SJCRH30 (cell line): ENCODE data around the gene MCL1. TPM values are rescaled to one million over a fixed set of nuclear protein-coding genes. Genes with fewer than 3 reads are reported as not detected.
"Not testable (repeated sequence)": the region's sequence is repeated elsewhere in the genome, so short reads cannot be mapped to it uniquely, and the experiment has no call there.

ENCODE experiments used
- DNase-seq, 2 experiments: peaks; one replicate each; pipeline ENCODE4 v3.0.0-alpha.2; 2015 to 2020
- H3K27ac ChIP-seq: fragments of 250-450 bp; sonication (Bioruptor Pico); 2 replicates; pipeline ENCODE4 v1.5.1; 2020; ENCODE audit warnings: mild to moderate bottlenecking, moderate library complexity
- H3K27me3 ChIP-seq: fragments of 250-450 bp; sonication (Bioruptor Pico); 2 replicates; pipeline ENCODE4 v1.5.1; 2020; ENCODE audit warnings: mild to moderate bottlenecking, moderate library complexity
- H3K36me3 ChIP-seq: fragments of 250-450 bp; sonication (Bioruptor Pico); 2 replicates; pipeline ENCODE4 v1.5.1; 2020; ENCODE audit warnings: mild to moderate bottlenecking, moderate library complexity
- H3K4me1 ChIP-seq: fragments of 250-450 bp; sonication (Bioruptor Pico); 2 replicates; pipeline ENCODE4 v1.5.1; 2020; ENCODE audit warnings: mild to moderate bottlenecking, moderate library complexity
- H3K4me3 ChIP-seq: fragments of 250-450 bp; sonication (Bioruptor Pico); 2 replicates; pipeline ENCODE4 v1.5.1; 2020; ENCODE audit warnings: mild to moderate bottlenecking, moderate library complexity
- H3K9me3 ChIP-seq: fragments of 250-450 bp; sonication (Bioruptor Pico); replicated peaks from 2 replicates; pipeline ENCODE4 v1.5.1; 2020; ENCODE audit warnings: mild to moderate bottlenecking, moderate library complexity
- total RNA-seq: library from RNA; depleted of rRNA; stranded (reverse); fragments of >200 nt; shearing (Covaris generic); gene quantifications from 2 replicates; pipeline ENCODE4 v1.2.3, GENCODE V29; 2014; rRNA removed

Gene MCL1
- total RNA-seq = 99.4 and 104 TPM in 2 replicates

GRCh38 chr1:150579110-150579944 is at the start of gene MCL1:
Gene MCL1, minus strand, starts transcription at chr1:150579610. Its CDS starts 80 bp downstream, at chr1:150579530.
- peak; percentile 94 to 95 for DNase-seq
- Histone ChIP-seq H3K4me3 (peak within 1 kb of the TSS; percentile 89), H3K4me1 (peaks cover 2% of the 10 kb centered on the region), H3K9me3 (no peaks in the 10 kb centered on the region), H3K27ac (peak within 1 kb of the TSS; percentile 94), H3K36me3 (peaks cover 45% of the 10 kb centered on the region), H3K27me3 (no peaks in the 10 kb centered on the region)

GRCh38 chr1:150628766-150629114 is 49.3 kb upstream of the MCL1 start:
- H3K4me3 ChIP-seq = peak overlapping the region; percentile 73
- H3K4me1 ChIP-seq = no peaks in the 10 kb centered on the region; the same call in 1 of the 2 replicates
- peaks cover 15% of the 10 kb centered on the region for H3K36me3 ChIP-seq
- no peaks in the 10 kb centered on the region for H3K27me3 ChIP-seq
- no peaks in the 10 kb centered on the region for H3K9me3 ChIP-seq
- H3K27ac ChIP-seq = no peak overlapping the region
- DNase-seq = no peak

- no peak for DNase-seq
- no peaks in the 10 kb centered on the region for H3K9me3 ChIP-seq
- H3K27me3 ChIP-seq = no peaks in the 10 kb centered on the region
- no peak overlapping the region for H3K27ac ChIP-seq
- H3K36me3 ChIP-seq = peaks cover 20% of the 10 kb centered on the region
- no peaks in the 10 kb centered on the region for H3K4me1 ChIP-seq
- peak overlapping the region; percentile 73; the same call in 1 of the 2 replicates for H3K4me3 ChIP-seq
Observed at GRCh38 chr1:150627826-150628410, 48.5 kb upstream of the MCL1 start.

GRCh38 chr1:150626150-150626549 is 46.7 kb upstream of the MCL1 start:
- H3K36me3 ChIP-seq = peaks cover 25% of the 10 kb centered on the region
- H3K4me1 ChIP-seq = no peaks in the 10 kb centered on the region
- H3K27me3 ChIP-seq = no peaks in the 10 kb centered on the region
- no peak for DNase-seq
- no peak overlapping the region for H3K4me3 ChIP-seq
- no peaks in the 10 kb centered on the region for H3K9me3 ChIP-seq
- no peak overlapping the region for H3K27ac ChIP-seq

GRCh38 chr1:150624546-150624945 is 45.1 kb upstream of the MCL1 start:
- H3K4me1 ChIP-seq, H3K9me3 ChIP-seq, DNase-seq, H3K27ac ChIP-seq, H3K27me3 ChIP-seq, H3K4me3 ChIP-seq: not testable (repeated sequence)
- H3K36me3 ChIP-seq = peaks cover 31% of the 10 kb centered on the region

- not testable (repeated sequence) for H3K27me3 ChIP-seq, H3K4me1 ChIP-seq, DNase-seq, H3K27ac ChIP-seq, H3K9me3 ChIP-seq, H3K4me3 ChIP-seq
- H3K36me3 ChIP-seq = peaks cover 35% of the 10 kb centered on the region
Observed at GRCh38 chr1:150624134-150624533, 44.7 kb upstream of the MCL1 start.

GRCh38 chr1:150622303-150622975 is 43.0 kb upstream of the MCL1 start:
- Histone ChIP-seq H3K36me3 (peaks cover 35% of the 10 kb centered on the region), H3K4me3 (no peak overlapping the region)

GRCh38 chr1:150621497-150622302 is 42.3 kb upstream of the MCL1 start:
- H3K9me3 ChIP-seq = no peaks in the 10 kb centered on the region
- H3K4me3 ChIP-seq = no peak overlapping the region
- peaks cover 28% of the 10 kb centered on the region for H3K36me3 ChIP-seq
- no peak overlapping the region for H3K27ac ChIP-seq
- H3K27me3 ChIP-seq = no peaks in the 10 kb centered on the region
- DNase-seq = peak; percentile 24 to 58
- no peaks in the 10 kb centered on the region for H3K4me1 ChIP-seq

More at GRCh38 chr1:150622303-150622975, 43.0 kb upstream of the MCL1 start:
- Histone ChIP-seq H3K27me3 (no peaks in the 10 kb centered on the region), H3K9me3 (no peaks in the 10 kb centered on the region), H3K27ac (no peak overlapping the region), H3K4me1 (no peaks in the 10 kb centered on the region)
- no peak for DNase-seq

GRCh38 chr1:150620919-150621318 is 41.5 kb upstream of the MCL1 start:
- H3K27ac ChIP-seq = no peak overlapping the region
- no peak overlapping the region for H3K4me3 ChIP-seq
- H3K36me3 ChIP-seq = peaks cover 25% of the 10 kb centered on the region

GRCh38 chr1:150619576-150620509 is 40.4 kb upstream of the MCL1 start:
- peak in 1 of 2 experiments; percentile 25 for DNase-seq
- H3K27me3 ChIP-seq = no peaks in the 10 kb centered on the region
- H3K36me3 ChIP-seq = peaks cover 23% of the 10 kb centered on the region
- no peak overlapping the region for H3K4me3 ChIP-seq
- H3K27ac ChIP-seq = no peak overlapping the region
- no peaks in the 10 kb centered on the region for H3K4me1 ChIP-seq
- no peaks in the 10 kb centered on the region for H3K9me3 ChIP-seq

More at GRCh38 chr1:150620919-150621318, 41.5 kb upstream of the MCL1 start:
- DNase-seq = no peak
- Histone ChIP-seq H3K27me3 (no peaks in the 10 kb centered on the region), H3K4me1 (no peaks in the 10 kb centered on the region), H3K9me3 (no peaks in the 10 kb centered on the region)

- Histone ChIP-seq H3K4me1 (peaks cover 5% of the 10 kb centered on the region), H3K4me3 (no peak overlapping the region), H3K27ac (no peak overlapping the region), H3K36me3 (peaks cover 10% of the 10 kb centered on the region; the same call in 1 of the 2 replicates), H3K9me3 (no peaks in the 10 kb centered on the region), H3K27me3 (no peaks in the 10 kb centered on the region)
- DNase-seq = no peak
Observed at GRCh38 chr1:150615346-150616201, 36.2 kb upstream of the MCL1 start.

- no peak overlapping the region; the same call in 1 of the 2 replicates for H3K27ac ChIP-seq
- no peak overlapping the region for H3K4me3 ChIP-seq
- H3K4me1 ChIP-seq = peaks cover 5% of the 10 kb centered on the region
- 0 out of 2 replicates have a peak, but pooled peaks cover 3% of the 10 kb centered on the region for H3K36me3 ChIP-seq
- no peak for DNase-seq
- H3K9me3 ChIP-seq = no peaks in the 10 kb centered on the region
- H3K27me3 ChIP-seq = no peaks in the 10 kb centered on the region
Observed at GRCh38 chr1:150613061-150613920, 33.9 kb upstream of the MCL1 start.
